Measurements from ENCODE around the gene TADA2B. TPM values are rescaled to one million over a fixed set of nuclear protein-coding genes. Genes with fewer than 3 reads are reported as not detected.

TADA2B gene
- total RNA-seq, 1 donor from 2014 or later = 19.8 TPM

GRCh38 chr4:7042503-7043283 lies 479 bp upstream of the TADA2B start:
- H3K27ac ChIP-seq (ENCODE audit: low read depth, low read length) = peak overlapping the region; percentile 81
- peaks cover 30% of the 10 kb centered on the region for H3K4me1 Mint-ChIP-seq (ENCODE audit: low read depth, unreplicated experiment)
- H3K36me3 Mint-ChIP-seq (ENCODE audit: low read depth, unreplicated experiment) = peaks cover 5% of the 10 kb centered on the region
- H3K4me1 ChIP-seq (ENCODE audit: insufficient read depth, low read length) = peaks cover 21% of the 10 kb centered on the region
- FAIRE-seq = no peak
- peak overlapping the region; percentile 96 for H3K27ac Mint-ChIP-seq (ENCODE audit: unreplicated experiment)
- H3K9me3 ChIP-seq (ENCODE audit: insufficient read depth, low read depth, low read length) = no peaks in the 10 kb centered on the region
- DNase-seq (ENCODE audit: low read depth) = peak; percentile 93
- H3K4me2 ChIP-seq (ENCODE audit: low read length) = peak overlapping the region; percentile 99
- H4K20me1 ChIP-seq (ENCODE audit: insufficient read depth, low read length) = peaks cover 40% of the 10 kb centered on the region
- H3K9me3 Mint-ChIP-seq (ENCODE audit: unreplicated experiment) = no peaks in the 10 kb centered on the region
- no peaks in the 10 kb centered on the region for H3K36me3 ChIP-seq (ENCODE audit: insufficient read depth, low read length)
- H3K4me3 ChIP-seq (ENCODE audit: insufficient read depth, low read depth, low read length) = peak overlapping the region; percentile 77
- H3K27me3 Mint-ChIP-seq (ENCODE audit: low read depth, unreplicated experiment) = no peaks in the 10 kb centered on the region
- H3K9ac ChIP-seq (ENCODE audit: low read length) = peak overlapping the region; percentile 85
- peak overlapping the region; percentile 93 for H3K4me3 Mint-ChIP-seq (ENCODE audit: unreplicated experiment)
- TF ChIP-seq CTCF (IDR thresholded peaks at IDR 0.05; ENCODE audit: insufficient read depth, low read depth, low read length) (peak; percentile 7), EZH2 (IDR thresholded peaks at IDR 0.05; ENCODE audit: insufficient read depth, low read length) (no peak)
- H3K27me3 ChIP-seq (ENCODE audit: insufficient read depth, low read length) = no peaks in the 10 kb centered on the region
- peaks cover 43% of the 10 kb centered on the region for H3K79me2 ChIP-seq (ENCODE audit: insufficient read depth, low read length)
- H2AFZ ChIP-seq (ENCODE audit: low read depth, low read length) = peak overlapping the region; percentile 97

DNA sequence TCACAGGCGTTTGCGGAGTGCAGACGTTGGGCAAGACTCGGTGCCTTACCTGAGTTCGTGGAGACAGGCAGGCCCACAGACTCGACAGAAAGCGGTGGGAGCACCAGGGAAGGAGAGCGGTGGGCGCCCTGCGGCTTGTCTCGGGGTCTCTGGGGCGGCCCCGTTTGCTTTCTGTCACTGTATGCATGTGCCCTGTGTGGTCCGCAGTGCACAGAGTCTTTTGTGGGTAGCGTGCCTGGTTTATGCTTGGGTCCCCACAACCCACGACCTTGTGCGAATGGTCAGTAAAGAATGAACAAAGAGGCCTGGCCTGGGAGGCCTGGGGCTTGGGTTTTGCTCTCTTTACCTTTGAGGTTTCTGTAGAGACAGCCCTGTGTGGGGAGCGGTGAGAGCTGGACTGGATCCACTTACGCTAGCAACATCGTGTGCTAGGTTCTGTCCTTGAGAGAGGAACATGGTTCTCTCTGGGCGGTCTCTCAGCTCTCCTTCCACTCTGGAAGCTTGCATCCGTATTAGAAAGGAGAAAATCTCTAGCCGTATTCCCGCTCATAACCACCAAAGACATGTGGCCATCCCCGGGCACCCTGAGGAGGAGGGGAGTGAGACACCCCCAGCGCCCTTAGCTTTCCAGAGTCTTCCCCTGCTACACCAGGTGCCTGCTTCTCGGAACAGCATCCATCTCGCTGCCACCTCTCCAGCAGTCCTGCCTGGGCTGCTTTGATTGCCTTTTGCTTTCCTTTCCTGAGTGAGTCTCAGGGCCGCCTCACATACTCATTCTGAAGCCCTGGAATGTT lies 1.2 kb downstream of the TADA2B start:
- no peak for TF ChIP-seq CTCF (IDR thresholded peaks at IDR 0.05; ENCODE audit: insufficient read depth, low read depth, low read length)
- TF ChIP-seq EZH2 (IDR thresholded peaks at IDR 0.05; ENCODE audit: insufficient read depth, low read length) = no peak
- H3K4me3 ChIP-seq (ENCODE audit: insufficient read depth, low read depth, low read length) = peak overlapping the region; percentile 86
- no peaks in the 10 kb centered on the region for H3K27me3 ChIP-seq (ENCODE audit: insufficient read depth, low read length)
- peaks cover 58% of the 10 kb centered on the region for H3K79me2 ChIP-seq (ENCODE audit: insufficient read depth, low read length)
- DNase-seq (ENCODE audit: low read depth) = no peak
- H3K27me3 Mint-ChIP-seq (ENCODE audit: low read depth, unreplicated experiment) = no peaks in the 10 kb centered on the region
- H3K4me2 ChIP-seq (ENCODE audit: low read length) = peak overlapping the region; percentile 100
- H3K9me3 Mint-ChIP-seq (ENCODE audit: unreplicated experiment) = no peaks in the 10 kb centered on the region
- H4K20me1 ChIP-seq (ENCODE audit: insufficient read depth, low read length) = peaks cover 55% of the 10 kb centered on the region
- H3K27ac Mint-ChIP-seq (ENCODE audit: unreplicated experiment) = peak overlapping the region; percentile 41
- H2AFZ ChIP-seq (ENCODE audit: low read depth, low read length) = peak overlapping the region; percentile 95
- peak overlapping the region; percentile 64 for H3K27ac ChIP-seq (ENCODE audit: low read depth, low read length)
- peaks cover 30% of the 10 kb centered on the region for H3K4me1 Mint-ChIP-seq (ENCODE audit: low read depth, unreplicated experiment)
- no peak for FAIRE-seq
- H3K9ac ChIP-seq (ENCODE audit: low read length) = peak overlapping the region; percentile 95
- H3K36me3 Mint-ChIP-seq (ENCODE audit: low read depth, unreplicated experiment) = peaks cover 10% of the 10 kb centered on the region
- H3K36me3 ChIP-seq (ENCODE audit: insufficient read depth, low read length) = no peaks in the 10 kb centered on the region
- H3K4me3 Mint-ChIP-seq (ENCODE audit: unreplicated experiment) = peak overlapping the region; percentile 90
- H3K9me3 ChIP-seq (ENCODE audit: insufficient read depth, low read depth, low read length) = no peaks in the 10 kb centered on the region
- H3K4me1 ChIP-seq (ENCODE audit: insufficient read depth, low read length) = peaks cover 21% of the 10 kb centered on the region

All from astrocyte (in vitro differentiated cells and primary cell).